GM19025 (cell line): ENCODE measurements around the gene UFSP2.

Experiments
- ATAC-seq: cut with Tn5 transposase; IDR thresholded peaks from one replicate; pipeline ENCODE4 v1.9.1; 2021; ENCODE audit warnings: mild to moderate bottlenecking, low read depth, moderate library complexity; ENCODE audit not compliant: unreplicated experiment

UFSP2 gene

DNA sequence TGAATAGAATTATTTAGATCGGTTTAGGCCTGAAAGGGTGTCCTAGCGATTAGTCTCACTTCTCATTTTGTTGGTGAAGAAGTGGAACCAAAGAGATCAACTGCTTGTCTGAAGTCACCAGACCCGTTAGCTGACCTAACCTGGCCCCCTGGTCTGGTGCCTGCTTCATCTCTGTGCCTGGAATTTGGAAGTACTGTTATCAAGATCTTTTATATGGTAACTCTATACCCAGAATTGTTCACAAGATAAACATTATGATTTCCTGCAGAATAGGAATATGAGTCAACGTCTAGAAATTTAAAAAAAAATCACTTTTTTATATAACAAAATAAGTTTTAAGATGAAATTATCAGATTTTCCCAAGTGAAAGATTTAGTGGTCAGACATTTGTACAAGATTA, 67.2 kb downstream of the UFSP2 start:
- no peak for ATAC-seq

DNA sequence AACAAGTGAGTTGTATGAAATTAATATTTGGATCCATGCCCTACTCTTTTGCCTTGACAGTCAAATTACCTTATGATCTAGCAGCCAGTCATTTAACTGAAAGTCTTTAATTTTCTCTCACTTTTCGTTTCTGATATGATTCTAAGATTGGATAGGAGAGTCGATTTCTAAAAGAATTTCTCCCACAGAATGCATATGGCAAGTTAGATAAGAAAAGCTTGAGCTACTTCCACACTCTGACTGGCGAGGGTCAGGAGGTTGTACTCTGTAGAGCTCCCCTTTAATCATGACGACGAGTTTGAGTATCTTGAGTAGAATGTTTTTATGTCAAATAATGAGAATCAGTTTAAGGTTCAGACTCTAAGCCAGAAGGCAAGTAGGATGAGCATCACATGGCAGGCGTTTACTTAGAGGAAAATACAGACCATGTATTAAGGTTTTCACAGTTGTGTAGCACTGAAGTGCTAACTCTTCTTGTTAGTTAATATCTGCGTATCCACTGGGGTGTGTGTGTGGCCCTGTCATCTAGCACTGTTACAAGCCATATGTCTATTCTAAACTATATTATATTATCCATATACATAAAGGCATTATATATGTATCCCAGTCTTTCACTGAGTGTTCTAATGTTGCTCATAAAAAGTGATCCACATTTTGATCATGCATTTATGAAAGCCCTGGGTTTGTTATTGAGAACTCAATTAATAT, 67.9 kb downstream of the UFSP2 start:
- ATAC-seq: no peak

DNA sequence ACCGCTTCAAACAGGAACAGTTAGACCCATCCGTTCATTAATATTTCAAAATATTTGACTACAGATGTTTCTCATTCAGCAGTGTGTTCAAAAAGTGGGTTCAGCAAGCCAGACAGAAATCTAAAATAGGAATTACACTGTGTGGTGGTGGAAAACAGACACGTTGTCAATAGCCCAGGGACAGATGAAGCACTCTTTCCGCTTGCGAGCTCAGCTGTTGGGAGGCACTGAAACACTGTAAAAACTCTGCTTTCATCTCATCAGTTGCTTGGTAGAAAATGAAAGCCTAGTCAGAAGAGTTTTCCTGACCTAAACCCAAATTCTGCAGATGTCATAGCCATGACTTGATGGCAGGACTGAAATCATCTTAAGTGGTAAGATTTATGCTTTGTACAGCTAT, 68.6 kb downstream of the UFSP2 start:
- no peak for ATAC-seq

DNA sequence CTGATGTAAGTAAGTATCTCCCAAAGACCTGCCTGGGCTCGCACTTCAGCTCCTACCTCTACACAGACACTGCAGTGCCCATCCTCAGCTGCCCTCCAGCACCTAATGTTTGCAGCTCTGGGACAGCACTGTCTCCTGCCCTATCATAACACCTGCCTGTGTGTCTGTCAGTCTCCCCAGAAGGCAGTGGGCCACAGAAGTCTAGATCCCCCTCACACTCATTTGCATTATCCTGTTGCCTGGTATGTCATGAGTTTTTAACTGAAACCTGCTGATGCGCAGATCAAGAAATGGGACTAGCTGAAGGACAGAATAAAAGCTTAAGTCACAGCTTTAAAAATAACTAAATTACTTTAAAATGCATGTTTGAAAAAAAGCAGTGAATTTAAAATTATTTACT, 73.0 kb downstream of the UFSP2 start:
- ATAC-seq: no peak

DNA sequence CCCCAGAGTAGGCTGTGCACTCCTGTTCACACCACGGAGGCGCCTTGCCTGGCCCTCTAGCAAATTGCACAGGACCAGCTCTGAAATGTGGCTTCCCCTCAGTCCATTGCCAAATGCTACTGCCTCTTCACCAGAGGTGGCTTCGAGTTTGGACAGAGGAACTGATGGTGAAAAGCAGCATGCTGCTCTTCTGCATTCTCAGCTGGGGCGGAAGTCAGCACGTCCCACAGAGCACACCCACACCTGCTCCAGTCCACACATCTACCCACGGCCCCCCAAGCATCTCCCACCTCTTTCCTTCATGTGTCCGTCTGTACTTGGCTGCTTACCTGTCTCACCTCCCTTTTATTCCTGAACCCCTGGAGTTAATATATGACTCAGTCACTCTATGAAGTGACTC, 73.6 kb downstream of the UFSP2 start:
- no peak for ATAC-seq

- no peak for ATAC-seq
Observed at GRCh38 chr4:185351691-185352090, 74.1 kb downstream of the UFSP2 start.
